C4-2B (cell line): ENCODE measurements around the gene RRAD.
"Not testable (repeated sequence)": the region's sequence is repeated elsewhere in the genome, so short reads cannot be mapped to it uniquely, and the experiment has no call there.

ENCODE experiments used
- H3K27ac ChIP-seq: fragments of 450-650 bp; 2 replicates; pipeline ENCODE4 v1.5.1; 2017
- CTCF ChIP-seq: fragments of 450-650 bp; conservative IDR thresholded peaks from 2 replicates; pipeline ENCODE4 v1.5.1; 2017; ENCODE audit warnings: mild to moderate bottlenecking
- ZFX ChIP-seq: fragments of 450-650 bp; IDR thresholded peaks from 2 replicates; pipeline ENCODE4 v1.6.1; 2017

RRAD gene

GRCh38 chr16:66948134-66948836 lies 22.9 kb upstream of the RRAD start:
- no peak overlapping the region for H3K27ac ChIP-seq
- TF ChIP-seq ZFX = no peak
- no peak for TF ChIP-seq CTCF

- TF ChIP-seq CTCF = peak; percentile 92
- TF ChIP-seq ZFX = no peak
- no peak overlapping the region for H3K27ac ChIP-seq
Measured at GRCh38 chr16:66947302-66948065, 22.1 kb upstream of the RRAD start.

GRCh38 chr16:66946974-66947301 lies 21.6 kb upstream of the RRAD start:
- TF ChIP-seq CTCF (no peak), ZFX (no peak)
- H3K27ac ChIP-seq = no peak overlapping the region

- H3K27ac ChIP-seq = no peak overlapping the region
- TF ChIP-seq CTCF (no peak), ZFX (no peak)
Measured at GRCh38 chr16:66946541-66946940, 21.2 kb upstream of the RRAD start.

GRCh38 chr16:66945939-66946338 lies 20.6 kb upstream of the RRAD start:
- TF ChIP-seq ZFX = no peak
- no peak for TF ChIP-seq CTCF
- H3K27ac ChIP-seq = no peak overlapping the region

- H3K27ac ChIP-seq = not testable (repeated sequence)
Measured at GRCh38 chr16:66944971-66945370, 19.6 kb upstream of the RRAD start.

GRCh38 chr16:66944054-66944441 lies 18.7 kb upstream of the RRAD start:
- H3K27ac ChIP-seq = no peak overlapping the region
- no peak for TF ChIP-seq CTCF
- TF ChIP-seq ZFX = no peak
